Measurements from ENCODE around the gene TRUB2.

GRCh38 chr9:128296340-128297220 lies 25.7 kb downstream of the TRUB2 start:
- TF ChIP-seq CTCF (IDR thresholded peaks at IDR 0.05; ENCODE audit: low read depth, low read length, poor library complexity, severe bottlenecking) (no peak), EZH2phosphoT487 (IDR thresholded peaks at IDR 0.05; ENCODE audit: borderline replicate concordance, low read length) (no peak)
